ENCODE measurements around the gene UST.

GRCh38 chr6:148878683-148879082, 131.9 kb downstream of the UST start:
- TF ChIP-seq POLR2A (IDR thresholded peaks at IDR 0.05; ENCODE audit: low read depth, low read length): no peak
- no peak for TF ChIP-seq TAF1 (IDR thresholded peaks at IDR 0.05; ENCODE audit: low read depth, low read length)

All from GM12891 (cell line).